Fibroblast of lung (primary cell): ENCODE measurements around the gene ACTG1. TPM values are rescaled to one million over a fixed set of nuclear protein-coding genes. Genes with fewer than 3 reads are reported as not detected.

Source experiments
- DNase-seq, 2 donors: peaks; one replicate each; pipeline versions ENCODE4 v3.0.0 to v3.0.0-alpha.2; 2010; ENCODE audit warnings: low read depth in 2 of 2
- H2AFZ ChIP-seq: 2 replicates; pipeline ENCODE4 v1.5.1; 2012; ENCODE audit warnings: low read length, control low read depth, inconsistent platforms
- H3K27ac ChIP-seq: 2 replicates; pipeline ENCODE4 v1.5.1; 2011; ENCODE audit warnings: low read length, control low read depth; ENCODE audit not compliant: insufficient read depth
- H3K27me3 ChIP-seq: 2 replicates; pipeline ENCODE4 v1.5.1; 2011; ENCODE audit warnings: mild to moderate bottlenecking, low read length; ENCODE audit not compliant: control insufficient read depth, insufficient read depth
- H3K36me3 ChIP-seq: 2 replicates; pipeline ENCODE4 v1.5.1; 2011; ENCODE audit warnings: low read length; ENCODE audit not compliant: control insufficient read depth, insufficient read depth
- H3K4me1 ChIP-seq: 2 replicates; pipeline ENCODE4 v1.5.1; 2011; ENCODE audit warnings: low read length; ENCODE audit not compliant: control insufficient read depth, insufficient read depth; ENCODE audit errors: extremely low read depth
- H3K4me2 ChIP-seq: 2 replicates; pipeline ENCODE4 v1.5.1; 2011; ENCODE audit warnings: low read length, control low read depth; ENCODE audit not compliant: insufficient read depth; ENCODE audit errors: extremely low read depth
- H3K4me3 ChIP-seq, 4 experiments: fragments of 200-600 bp in 1 of 4; sonication (generic) in 1 of 4; replicated peaks in 1 of 4; 2 replicates each; pipeline ENCODE4 v1.5.1; 2011 to 2016; ENCODE audit warnings: low read length in 4 of 4, low read depth in 3 of 4, mild to moderate bottlenecking in 3 of 4, control low read depth in 2 of 4, inconsistent platforms in 1 of 4, mixed read lengths in 1 of 4; ENCODE audit not compliant: insufficient read depth in 1 of 4; ENCODE audit errors: control extremely low read depth in 1 of 4
- H3K79me2 ChIP-seq: 2 replicates; pipeline ENCODE4 v1.5.1; 2012; ENCODE audit warnings: mild to moderate bottlenecking, low read length, inconsistent platforms; ENCODE audit not compliant: control insufficient read depth, insufficient read depth
- H3K9ac ChIP-seq: 2 replicates; pipeline ENCODE4 v1.5.1; 2011; ENCODE audit warnings: mild to moderate bottlenecking, low read length, control low read depth; ENCODE audit not compliant: insufficient read depth
- H3K9me3 ChIP-seq: 2 replicates; pipeline ENCODE4 v1.5.1; 2012; ENCODE audit warnings: low read depth, low read length; ENCODE audit not compliant: control insufficient read depth, insufficient read depth
- H4K20me1 ChIP-seq: 2 replicates; pipeline ENCODE4 v1.5.1; 2011; ENCODE audit warnings: low read length; ENCODE audit not compliant: control insufficient read depth, insufficient read depth; ENCODE audit errors: extremely low read depth
- CTCF ChIP-seq, 2 donors: IDR thresholded peaks in 1 of 2; conservative IDR thresholded peaks in 1 of 2; 1 replicate in 1 of 2; 2 replicates in 1 of 2; pipeline ENCODE4 v1.5.1; 2011 to 2012; ENCODE audit warnings: low read length in 2 of 2, control low read depth in 1 of 2, inconsistent platforms in 1 of 2, low read depth in 1 of 2, mild to moderate bottlenecking in 1 of 2
- EZH2 ChIP-seq: IDR thresholded peaks from 2 replicates; pipeline ENCODE4 v1.5.1; 2012; ENCODE audit warnings: low read length, control low read depth, mild to moderate bottlenecking; ENCODE audit errors: missing control alignments
- polyA plus RNA-seq, 2 donors: library from polyadenylated mRNA; depleted of rRNA in 1 of 2; stranded (reverse) in 1 of 2; unstranded in 1 of 2; fragments of >200 nt; gene quantifications; 2 replicates each; pipeline ENCODE4 v1.2.1, GENCODE V29; 2011 to 2012; ENCODE audit warnings: missing spikeins in 1 of 2
- total RNA-seq: library from RNA; depleted of rRNA; stranded (reverse); fragments of >200 nt; gene quantifications from 2 replicates; pipeline ENCODE4 v1.2.1, GENCODE V29; 2014

Gene ACTG1
- total and polyA plus RNA-seq, 2 donors (not counting 1 experiment from before 2014, with no cell fraction given), result 5,538 to 8,446 TPM

- Histone ChIP-seq H3K79me2 (no peaks in the 10 kb centered on the region), H3K27me3 (no peaks in the 10 kb centered on the region), H3K4me1 (no peaks in the 10 kb centered on the region), H3K36me3 (no peaks in the 10 kb centered on the region), H3K9me3 (no peaks in the 10 kb centered on the region), H3K27ac (no peak overlapping the region), H4K20me1 (no peaks in the 10 kb centered on the region), H2AFZ (no peak overlapping the region), H3K4me3 (no peak overlapping the region), H3K4me2 (no peak overlapping the region), H3K9ac (no peak overlapping the region)
- TF ChIP-seq CTCF (conservative IDR thresholded peaks at IDR 0.05 in 1 of 2, IDR thresholded peaks at IDR 0.05 in 1 of 2; ENCODE audit: low read depth in 1 of 2, low read length in 2 of 2), result no peak
- no peak for TF ChIP-seq EZH2
- no peak for DNase-seq
Observed at GRCh38 chr17:81473019-81473418, 39.6 kb downstream of the ACTG1 start.

GRCh38 chr17:81471818-81472456, 40.7 kb downstream of the ACTG1 start:
- Histone ChIP-seq H3K27ac (no peak overlapping the region), H3K4me2 (no peak overlapping the region), H3K9me3 (no peaks in the 10 kb centered on the region), H3K27me3 (no peaks in the 10 kb centered on the region), H3K9ac (no peak overlapping the region), H3K79me2 (no peaks in the 10 kb centered on the region), H3K36me3 (no peaks in the 10 kb centered on the region), H3K4me1 (no peaks in the 10 kb centered on the region), H3K4me3 (no peak overlapping the region), H2AFZ (no peak overlapping the region), H4K20me1 (no peaks in the 10 kb centered on the region)
- TF ChIP-seq EZH2, result no peak
- DNase-seq, result peak; percentile 19 to 51

- DNase-seq, result peak in 1 of 2 donors; percentile 14
- TF ChIP-seq CTCF (conservative IDR thresholded peaks at IDR 0.05 in 1 of 2, IDR thresholded peaks at IDR 0.05 in 1 of 2; ENCODE audit: low read depth in 1 of 2, low read length in 2 of 2), result no peak
- no peak for TF ChIP-seq EZH2
- no peaks in the 10 kb centered on the region for H3K4me1 ChIP-seq
- H3K36me3 ChIP-seq, result no peaks in the 10 kb centered on the region
- no peaks in the 10 kb centered on the region for H3K27me3 ChIP-seq
- no peak overlapping the region for H3K4me2 ChIP-seq
- H3K27ac ChIP-seq, result no peak overlapping the region
- H3K4me3 ChIP-seq, result no peak overlapping the region
- H2AFZ ChIP-seq, result no peak overlapping the region
- H3K9me3 ChIP-seq, result no peaks in the 10 kb centered on the region
- no peaks in the 10 kb centered on the region for H3K79me2 ChIP-seq
- no peak overlapping the region for H3K9ac ChIP-seq
- no peaks in the 10 kb centered on the region for H4K20me1 ChIP-seq
Observed at GRCh38 chr17:81470944-81471817, 41.4 kb downstream of the ACTG1 start.
